GM23248 (cell line): ENCODE results near the gene PLAAT5. TPM values are rescaled to one million over a fixed set of nuclear protein-coding genes. Genes with fewer than 3 reads are reported as not detected.

Experiments used
- DNase-seq: peaks from one replicate; pipeline ENCODE4 v3.0.0-alpha.2; 2015
- H2AFZ ChIP-seq: fragments of 200-600 bp; sonication (generic); 2 replicates; pipeline ENCODE4 v1.6.1; 2016; ENCODE audit warnings: antibody characterized with exemption
- H3F3A ChIP-seq: fragments of 200-600 bp; sonication (generic); 2 replicates; pipeline ENCODE4 v1.6.1; 2016; ENCODE audit warnings: mild to moderate bottlenecking, antibody characterized with exemption, mixed run types; ENCODE audit not compliant: insufficient read depth
- H3K27ac ChIP-seq: fragments of 200-600 bp; sonication (generic); 2 replicates; pipeline ENCODE4 v1.5.1; 2016; ENCODE audit warnings: mild to moderate bottlenecking
- H3K27me3 ChIP-seq: fragments of 200-600 bp; sonication (generic); replicated peaks from 2 replicates; pipeline ENCODE4 v1.6.1; 2016; ENCODE audit warnings: mild to moderate bottlenecking; ENCODE audit not compliant: insufficient read depth
- H3K36me3 ChIP-seq: fragments of 200-600 bp; sonication (generic); 2 replicates; pipeline ENCODE4 v1.6.1; 2016; ENCODE audit warnings: low read depth, mild to moderate bottlenecking
- H3K4me1 ChIP-seq: fragments of 200-600 bp; sonication (generic); 2 replicates; pipeline ENCODE4 v1.6.1; 2016; ENCODE audit warnings: mild to moderate bottlenecking; ENCODE audit not compliant: insufficient read depth
- H3K4me2 ChIP-seq: fragments of 200-600 bp; sonication (generic); one replicate; pipeline ENCODE4 v1.6.1; 2016; ENCODE audit warnings: mild to moderate bottlenecking; ENCODE audit not compliant: unreplicated experiment
- H3K4me3 ChIP-seq: fragments of 200-600 bp; sonication (generic); 2 replicates; pipeline ENCODE4 v1.5.1; 2016; ENCODE audit warnings: mild to moderate bottlenecking
- H3K79me2 ChIP-seq: fragments of 200-600 bp; sonication (generic); 2 replicates; pipeline ENCODE4 v1.6.1; 2016; ENCODE audit warnings: mild to moderate bottlenecking; ENCODE audit not compliant: insufficient read depth
- H3K9ac ChIP-seq: fragments of 200-600 bp; sonication (generic); 2 replicates; pipeline ENCODE4 v1.6.1; 2016; ENCODE audit warnings: mild to moderate bottlenecking
- H3K9me2 ChIP-seq: fragments of 200-600 bp; sonication (generic); 2 replicates; pipeline ENCODE4 v1.6.1; 2016; ENCODE audit warnings: mixed run types, mild to moderate bottlenecking, moderate library complexity; ENCODE audit not compliant: insufficient read depth
- H3K9me3 ChIP-seq: fragments of 200-600 bp; sonication (generic); one replicate; pipeline ENCODE4 v1.6.1; 2017; ENCODE audit warnings: low read depth
- H4K20me1 ChIP-seq: fragments of 200-600 bp; sonication (generic); 2 replicates; pipeline ENCODE4 v1.6.0; 2016; ENCODE audit not compliant: insufficient read depth
- EZH2 ChIP-seq: fragments of 200-600 bp; sonication (generic); IDR thresholded peaks from 2 replicates; pipeline ENCODE4 v1.6.1; 2018; ENCODE audit warnings: antibody characterized with exemption, mild to moderate bottlenecking; ENCODE audit not compliant: insufficient read depth, poor library complexity, severe bottlenecking
- EZH2phosphoT487 ChIP-seq: fragments of 200-600 bp; sonication (generic); IDR thresholded peaks from 2 replicates; pipeline ENCODE4 v1.6.1; 2018; ENCODE audit warnings: antibody characterized with exemption, moderate library complexity, mild to moderate bottlenecking, low read depth; ENCODE audit not compliant: insufficient read depth
- WGBS, 2 experiments: methylation state at CpG; one replicate each; pipeline ENCODE4 v1.1.6; 2015 to 2017; ENCODE audit warnings: low lambda C conversion rate in 2 of 2, low coverage in 1 of 2; ENCODE audit errors: missing lambda C conversion rate in 2 of 2; 5-methylcytosine and 5-hydroxymethylcytosine counted together
- in situ Hi-C: fragments of 300-500 bp; cut with MboI; formaldehyde crosslinking; loops from 2 replicates; pipeline ENCODE4 v1.15.0; 2020
- polyA plus RNA-seq: library from polyadenylated mRNA; unstranded; fragments of >200 nt; fragmentation: Nextera tagmentation; extraction: Ambion mirVana; gene quantifications from 2 replicates; pipeline ENCODE4 v1.2.1, GENCODE V29; 2016
- total RNA-seq: library from RNA; depleted of rRNA; stranded (reverse); fragments of >200 nt; shearing (Covaris generic); gene quantifications from 2 replicates; pipeline ENCODE4 v1.2.3, GENCODE V29; 2014

Gene PLAAT5
- total and polyA plus RNA-seq, 2 experiments from 2014 or later, result not detected

DNA sequence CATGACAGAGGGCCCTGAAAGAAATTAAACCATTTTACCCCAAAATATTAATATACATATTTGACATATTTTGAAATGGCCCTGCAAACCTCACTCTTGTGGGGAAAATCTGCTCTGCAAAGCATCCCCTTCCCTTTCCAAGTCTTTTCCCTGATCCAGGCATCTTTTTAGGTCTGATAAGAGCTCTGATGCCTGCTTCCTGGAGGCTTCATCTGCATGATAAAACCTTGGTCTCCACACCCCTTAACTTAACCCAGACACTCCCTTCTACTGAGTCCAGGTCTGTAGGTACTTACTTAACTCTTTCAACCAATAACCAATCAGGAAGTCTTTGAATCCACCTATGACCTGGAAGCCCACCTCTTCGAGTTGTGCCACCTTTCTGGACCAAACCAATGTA, 13.1 kb upstream of the PLAAT5 start:
- TF ChIP-seq EZH2phosphoT487, result no peak
- TF ChIP-seq EZH2, result no peak
- Histone ChIP-seq H3K4me1 (no peaks in the 10 kb centered on the region), H2AFZ (no peak overlapping the region), H3K9me2 (no peaks in the 10 kb centered on the region), H3K79me2 (no peaks in the 10 kb centered on the region), H3K27ac (no peak overlapping the region), H4K20me1 (no peaks in the 10 kb centered on the region), H3K27me3 (no peaks in the 10 kb centered on the region), H3F3A (no peaks in the 10 kb centered on the region), H3K9ac (no peak overlapping the region), H3K36me3 (no peaks in the 10 kb centered on the region), H3K4me2 (no peak overlapping the region), H3K9me3 (no peaks in the 10 kb centered on the region), H3K4me3 (no peak overlapping the region)
- in situ Hi-C loops, result no loop called here
- 50 to 71% methylated on average over 1 of the region's 1 CpG for WGBS, 2 experiments
- DNase-seq, result no peak

GRCh38 chr11:63503492-63503891, 12.5 kb upstream of the PLAAT5 start:
- no peaks in the 10 kb centered on the region for H3K27me3 ChIP-seq
- no peaks in the 10 kb centered on the region for H4K20me1 ChIP-seq
- H3K9ac ChIP-seq, result no peak overlapping the region
- no peaks in the 10 kb centered on the region for H3F3A ChIP-seq
- no peaks in the 10 kb centered on the region for H3K9me2 ChIP-seq
- no peak for DNase-seq
- H3K4me2 ChIP-seq, result no peak overlapping the region
- in situ Hi-C loops, result no loop called here
- no peaks in the 10 kb centered on the region for H3K36me3 ChIP-seq
- no peaks in the 10 kb centered on the region for H3K4me1 ChIP-seq
- H3K9me3 ChIP-seq, result no peaks in the 10 kb centered on the region
- 48 to 54% methylated on average over 6 of the region's 6 CpGs for WGBS, 2 experiments
- H3K4me3 ChIP-seq, result no peak overlapping the region
- no peak overlapping the region for H3K27ac ChIP-seq
- H2AFZ ChIP-seq, result no peak overlapping the region
- TF ChIP-seq EZH2 (no peak), EZH2phosphoT487 (no peak)
- no peaks in the 10 kb centered on the region for H3K79me2 ChIP-seq

DNA sequence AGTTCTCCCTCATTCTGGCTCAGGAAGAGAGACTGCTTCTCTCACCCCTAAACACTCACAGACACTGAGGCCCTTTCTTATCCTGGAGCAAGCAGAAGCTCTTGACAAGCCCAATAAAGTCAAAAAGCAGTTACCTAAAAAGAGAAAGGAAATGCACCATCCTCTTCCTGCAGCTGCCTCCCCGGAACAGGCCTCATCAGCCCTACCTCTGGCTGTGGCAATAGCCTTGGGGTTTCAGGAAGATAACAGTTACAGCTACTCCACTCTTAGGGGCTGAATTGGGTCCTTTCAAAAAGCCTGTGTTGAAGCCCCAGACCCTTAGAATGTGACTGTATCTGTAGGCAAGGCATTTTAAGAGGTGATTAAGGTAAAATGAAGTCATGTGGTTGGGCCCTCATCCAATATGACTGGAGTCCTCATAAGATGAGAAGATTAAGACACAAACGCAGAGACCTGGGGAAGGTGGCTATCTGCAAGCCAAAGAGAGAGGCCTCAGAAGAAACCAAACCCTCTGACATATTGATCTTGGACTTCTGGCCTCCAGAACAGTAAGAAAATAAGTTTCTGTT, 11.4 kb upstream of the PLAAT5 start:
- no peak overlapping the region for H2AFZ ChIP-seq
- in situ Hi-C loops, result no loop called here
- H3F3A ChIP-seq, result no peaks in the 10 kb centered on the region
- H3K27ac ChIP-seq, result no peak overlapping the region
- DNase-seq, result no peak
- H3K36me3 ChIP-seq, result no peaks in the 10 kb centered on the region
- no peak overlapping the region for H3K9ac ChIP-seq
- H3K4me3 ChIP-seq, result no peak overlapping the region
- no peaks in the 10 kb centered on the region for H3K9me3 ChIP-seq
- no peaks in the 10 kb centered on the region for H3K9me2 ChIP-seq
- no peaks in the 10 kb centered on the region for H3K79me2 ChIP-seq
- no peak overlapping the region for H3K4me2 ChIP-seq
- TF ChIP-seq EZH2, result no peak
- no peak for TF ChIP-seq EZH2phosphoT487
- no peaks in the 10 kb centered on the region for H3K4me1 ChIP-seq
- H4K20me1 ChIP-seq, result no peaks in the 10 kb centered on the region
- WGBS, 2 experiments, result 41 to 44% methylated on average over 2 of the region's 2 CpGs
- peaks cover 3% of the 10 kb centered on the region; the same call in 1 of the 2 replicates for H3K27me3 ChIP-seq

GRCh38 chr11:63501236-63501635, 10.3 kb upstream of the PLAAT5 start:
- in situ Hi-C loops, result no loop called here
- WGBS, 2 experiments, result 12 to 33% methylated on average over 1 of the region's 1 CpG

More at GRCh38 chr11:63501236-63501635, 10.3 kb upstream of the PLAAT5 start:
- no peaks in the 10 kb centered on the region for H4K20me1 ChIP-seq
- no peaks in the 10 kb centered on the region for H3K4me1 ChIP-seq
- H3K9me2 ChIP-seq, result no peaks in the 10 kb centered on the region
- no peak for DNase-seq
- H3K9me3 ChIP-seq, result no peaks in the 10 kb centered on the region
- no peak overlapping the region for H2AFZ ChIP-seq
- H3K4me3 ChIP-seq, result no peak overlapping the region
- TF ChIP-seq EZH2phosphoT487, result no peak
- TF ChIP-seq EZH2, result no peak
- no peak overlapping the region for H3K4me2 ChIP-seq
- peaks cover 3% of the 10 kb centered on the region; the same call in 1 of the 2 replicates for H3K27me3 ChIP-seq
- H3K79me2 ChIP-seq, result no peaks in the 10 kb centered on the region
- H3F3A ChIP-seq, result no peaks in the 10 kb centered on the region
- H3K9ac ChIP-seq, result no peak overlapping the region
- H3K27ac ChIP-seq, result no peak overlapping the region
- H3K36me3 ChIP-seq, result no peaks in the 10 kb centered on the region
